Testis (tissue), 3 donors: ENCODE data around the gene FAM222B. TPM values are rescaled to one million over a fixed set of nuclear protein-coding genes. Genes with fewer than 3 reads are reported as not detected.

Experiments used
- DNase-seq: peaks from one replicate; pipeline ENCODE4 v3.0.0-alpha.2; 2019
- H3K27ac ChIP-seq, 2 donors: fragments of 200-600 bp; sonication (generic); one replicate each; pipeline ENCODE4 v1.5.1; 2019
- H3K27me3 ChIP-seq: fragments of 200-600 bp; sonication (generic); one replicate; pipeline ENCODE4 v1.5.1; 2019
- H3K36me3 ChIP-seq: fragments of 200-600 bp; sonication (generic); one replicate; pipeline ENCODE4 v1.5.1; 2017; ENCODE audit warnings: low read depth; ENCODE audit errors: missing control alignments
- H3K4me1 ChIP-seq: fragments of 200-600 bp; sonication (generic); one replicate; pipeline ENCODE4 v1.5.1; 2019
- H3K4me3 ChIP-seq, 2 donors: fragments of 200-600 bp; sonication (generic); one replicate each; pipeline ENCODE4 v1.5.1; 2017 to 2019
- H3K9me3 ChIP-seq: fragments of 200-600 bp; sonication (generic); one replicate; pipeline ENCODE4 v1.5.1; 2017
- POLR2A ChIP-seq: fragments of 450-650 bp; IDR thresholded peaks from one replicate; pipeline ENCODE4 v1.6.1; 2017; ENCODE audit warnings: antibody characterized with exemption, mild to moderate bottlenecking, moderate library complexity
- WGBS, 2 donors: methylation state at CpG; one replicate each; pipeline ENCODE4 v1.1.5; 2018; 5-methylcytosine and 5-hydroxymethylcytosine counted together
- intact Hi-C: fragments of 100-400 bp; cut with DNase I; formaldehyde crosslinking; loops from one replicate; pipeline ENCODE4 v1.15.1; 2023; ENCODE audit warnings: low total_unique reads
- polyA plus RNA-seq: library from polyadenylated mRNA; stranded (reverse); fragments of 350-450 nt; fragmentation: Illumina TruSeq; extraction: RNeasy Lipid Tissue Mini Kit (QIAGEN cat#74804); gene quantifications from one replicate; pipeline ENCODE4 v1.2.3, GENCODE V29; 2014; ENCODE audit warnings: low read depth, low replicate concordance; ENCODE audit not compliant: insufficient read depth
- total RNA-seq, 2 donors: library from RNA; depleted of rRNA; stranded (reverse); fragments of >200 nt; gene quantifications; one replicate each; pipeline ENCODE4 v1.2.3, GENCODE V29; 2016
- TF ChIP-seq, protein P1 (sequence below), 3 experiments: fragments of 450-650 bp in 2 of 3; fragments of 200-600 bp in 1 of 3; sonication (generic) in 1 of 3; IDR thresholded peaks; one replicate each; pipeline ENCODE4 v1.5.1; 2016 to 2019; ENCODE audit warnings: antibody characterized with exemption in 3 of 3, mild to moderate bottlenecking in 2 of 3, moderate library complexity in 1 of 3

The FAM222B gene
- total and polyA plus RNA-seq, 3 donors from 2014 or later, result 69.6 to 84.5 (median 74.5) TPM

GRCh38 chr17:28733346-28733745, 109.2 kb downstream of the FAM222B start:
- no peak for DNase-seq
- Histone ChIP-seq H3K27me3 (no peaks in the 10 kb centered on the region), H3K4me3 (no peak overlapping the region), H3K9me3 (no peaks in the 10 kb centered on the region), H3K4me1 (peaks cover 3% of the 10 kb centered on the region), H3K36me3 (no peaks in the 10 kb centered on the region), H3K27ac (no peak overlapping the region)
- WGBS, 2 donors, result 86% methylated on average over 1 of the region's 1 CpG
- no peak for TF ChIP-seq POLR2A
- TF ChIP-seq, protein P1, sequence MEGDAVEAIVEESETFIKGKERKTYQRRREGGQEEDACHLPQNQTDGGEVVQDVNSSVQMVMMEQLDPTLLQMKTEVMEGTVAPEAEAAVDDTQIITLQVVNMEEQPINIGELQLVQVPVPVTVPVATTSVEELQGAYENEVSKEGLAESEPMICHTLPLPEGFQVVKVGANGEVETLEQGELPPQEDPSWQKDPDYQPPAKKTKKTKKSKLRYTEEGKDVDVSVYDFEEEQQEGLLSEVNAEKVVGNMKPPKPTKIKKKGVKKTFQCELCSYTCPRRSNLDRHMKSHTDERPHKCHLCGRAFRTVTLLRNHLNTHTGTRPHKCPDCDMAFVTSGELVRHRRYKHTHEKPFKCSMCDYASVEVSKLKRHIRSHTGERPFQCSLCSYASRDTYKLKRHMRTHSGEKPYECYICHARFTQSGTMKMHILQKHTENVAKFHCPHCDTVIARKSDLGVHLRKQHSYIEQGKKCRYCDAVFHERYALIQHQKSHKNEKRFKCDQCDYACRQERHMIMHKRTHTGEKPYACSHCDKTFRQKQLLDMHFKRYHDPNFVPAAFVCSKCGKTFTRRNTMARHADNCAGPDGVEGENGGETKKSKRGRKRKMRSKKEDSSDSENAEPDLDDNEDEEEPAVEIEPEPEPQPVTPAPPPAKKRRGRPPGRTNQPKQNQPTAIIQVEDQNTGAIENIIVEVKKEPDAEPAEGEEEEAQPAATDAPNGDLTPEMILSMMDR (IDR thresholded peaks at IDR 0.05), result no peak
- intact Hi-C loops, result no loop called here

DNA sequence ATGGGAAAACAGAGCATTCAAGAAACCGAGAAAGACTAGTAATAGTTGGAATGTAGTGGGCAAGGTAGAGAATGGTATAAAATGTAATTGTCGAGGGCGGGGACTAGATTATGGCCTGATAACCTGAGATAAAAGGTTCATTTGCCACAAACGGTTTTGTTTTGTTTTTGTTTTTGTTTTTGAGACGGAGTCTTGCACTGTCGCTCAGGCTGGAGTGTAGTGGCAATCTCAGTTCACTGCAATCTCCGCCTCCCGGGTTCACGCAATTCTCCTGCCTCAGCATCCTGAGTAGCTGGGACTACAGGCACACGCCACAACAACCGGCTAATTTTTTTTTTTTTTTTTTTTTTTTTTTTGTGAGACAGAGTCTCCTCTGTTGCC, 112.7 kb downstream of the FAM222B start:
- intact Hi-C loops, result no loop called here
- WGBS, 2 donors, result 53 to 67% methylated on average over 11 of the region's 11 CpGs
- Histone ChIP-seq H3K4me3 (peak overlapping the region in 1 of 2 donors; percentile 71), H3K9me3 (no peaks in the 10 kb centered on the region), H3K27me3 (no peaks in the 10 kb centered on the region), H3K27ac (no peak overlapping the region), H3K36me3 (no peaks in the 10 kb centered on the region), H3K4me1 (peaks cover 16% of the 10 kb centered on the region)
- DNase-seq, result no peak
- TF ChIP-seq, protein P1 (IDR thresholded peaks at IDR 0.05), result no peak
- TF ChIP-seq POLR2A, result no peak

DNA sequence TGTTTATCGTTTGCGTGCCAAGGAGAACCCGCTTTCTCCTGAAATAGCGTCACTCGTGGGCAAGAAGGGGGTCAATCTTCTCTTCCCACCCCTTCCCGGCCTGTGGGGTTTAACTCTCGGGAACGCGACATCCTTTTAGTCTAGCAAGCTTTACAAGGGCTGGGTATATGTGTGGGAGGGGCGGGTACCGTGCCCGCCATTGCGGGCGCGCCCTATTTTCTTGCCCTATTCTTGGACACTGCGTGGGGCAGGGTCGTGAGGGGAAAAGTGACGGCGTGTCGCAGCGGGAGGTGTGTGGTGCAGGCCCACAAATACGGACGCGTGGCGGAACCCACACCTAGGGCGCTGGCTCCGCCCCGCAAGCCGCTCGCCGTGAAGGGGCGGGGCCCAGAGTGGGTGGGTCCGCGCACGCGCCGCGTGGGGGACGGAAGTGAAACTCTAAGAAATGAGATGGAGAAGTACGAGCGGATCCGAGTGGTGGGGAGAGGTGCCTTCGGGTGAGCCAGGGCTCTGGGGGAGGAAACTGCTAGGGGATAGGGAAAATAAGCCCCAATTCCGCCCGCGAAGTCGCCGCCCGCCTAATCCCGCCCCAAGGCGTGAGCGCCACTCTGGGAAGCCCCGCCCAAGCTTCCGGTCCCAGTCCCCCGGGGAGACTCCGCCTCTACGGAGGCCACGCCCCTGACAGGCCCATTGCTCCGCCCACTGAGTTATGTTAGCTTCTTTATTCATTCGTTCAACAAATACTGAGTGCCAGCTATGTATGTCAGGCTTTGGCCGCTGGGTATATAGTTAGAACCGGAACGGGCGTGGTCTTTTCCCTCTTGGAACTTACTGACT, 114.0 kb downstream of the FAM222B start, which contains the start of gene NEK8:
TSS of gene NEK8 (plus strand) at position 425 of the 837 bp plus-strand sequence. CDS start at position 451, 26 bp downstream.
- WGBS, 2 donors, result 0 to 1% methylated on average over 59 to 64 of the region's 64 CpGs
- Histone ChIP-seq H3K4me3 (peak within 1 kb of the TSS; percentile 71 to 82), H3K27ac (peak within 1 kb of the TSS; percentile 97 to 98), H3K27me3 (no peaks in the 10 kb centered on the region), H3K9me3 (no peaks in the 10 kb centered on the region), H3K36me3 (no peaks in the 10 kb centered on the region), H3K4me1 (peaks cover 16% of the 10 kb centered on the region)
- intact Hi-C loops, result no loop called here
- DNase-seq, result peak; percentile 97
- TF ChIP-seq, protein P1 (IDR thresholded peaks at IDR 0.05), result no peak
- no peak for TF ChIP-seq POLR2A

DNA sequence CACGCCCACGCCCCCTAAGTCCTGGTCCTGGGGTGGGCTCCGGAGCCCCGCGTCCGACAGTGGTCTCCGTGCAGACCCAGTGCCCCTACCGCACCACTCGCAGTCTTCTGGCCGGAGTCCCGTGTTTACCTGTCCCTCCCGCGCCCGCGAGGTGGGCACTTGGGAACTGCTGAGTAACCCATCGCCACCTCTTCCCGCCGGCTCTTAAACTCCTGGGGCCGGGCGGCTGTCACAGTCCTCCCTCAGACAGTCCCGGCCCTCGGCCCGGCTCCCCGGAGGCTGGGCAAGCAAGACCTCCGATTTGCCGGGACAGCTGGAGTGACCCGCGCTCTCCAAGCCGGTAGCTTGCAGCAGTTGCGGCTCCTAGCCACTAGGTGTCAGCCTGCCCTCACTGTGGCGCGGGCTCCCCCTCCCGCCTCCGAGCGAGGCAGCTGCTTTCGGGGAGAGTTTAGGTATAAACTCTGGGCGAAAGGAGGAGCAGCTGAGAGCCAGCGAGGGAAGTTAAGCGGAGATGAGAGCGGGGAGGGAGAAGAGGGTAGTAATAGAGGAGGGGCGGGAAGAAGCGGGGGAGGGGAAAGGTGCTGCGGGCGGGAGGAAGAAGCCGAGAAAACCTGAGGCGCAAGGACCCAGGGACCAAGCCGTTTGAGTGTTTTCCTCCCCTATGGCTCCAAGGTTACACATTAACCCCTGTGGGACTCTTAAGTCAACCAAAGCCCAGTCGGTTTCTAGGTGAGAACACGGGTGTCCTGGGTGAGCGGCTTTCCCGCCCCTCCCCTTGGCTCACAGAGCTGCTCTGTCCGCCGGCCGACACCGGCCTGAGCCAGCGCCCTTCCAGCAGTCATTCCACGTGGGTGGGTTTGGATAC, 115.7 kb downstream of the FAM222B start:
- no peaks in the 10 kb centered on the region for H3K36me3 ChIP-seq
- H3K9me3 ChIP-seq, result no peaks in the 10 kb centered on the region
- DNase-seq, result peak; percentile 94
- H3K4me3 ChIP-seq, result peak overlapping the region; percentile 71 to 82
- H3K4me1 ChIP-seq, result peaks cover 20% of the 10 kb centered on the region
- H3K27ac ChIP-seq, result peak overlapping the region; percentile 25 to 77
- WGBS, 2 donors, result 0% methylated on average over 43 to 55 of the region's 57 CpGs
- H3K27me3 ChIP-seq, result no peaks in the 10 kb centered on the region
- intact Hi-C loops, result no loop called here
- no peak for TF ChIP-seq POLR2A
- TF ChIP-seq, protein P1 (IDR thresholded peaks at IDR 0.05), result peak; percentile 98 to 99 (median 99)
